Subcutaneous preadipocyte (primary cell): ENCODE data around the gene WFIKKN2. TPM values are rescaled to one million over a fixed set of nuclear protein-coding genes. Genes with fewer than 3 reads are reported as not detected.

Experiments
- small RNA-seq: library from RNA; depleted of rRNA; stranded (forward); fragments of <200 nt; gene quantifications from one replicate; pipeline ENCODE3, GENCODE V24; 2012
- total RNA-seq: library from RNA; depleted of rRNA; stranded (reverse); fragments of >200 nt; gene quantifications from 2 replicates; pipeline ENCODE4 v1.2.3, GENCODE V29; 2012

The WFIKKN2 gene
- not detected in 2 replicates for total RNA-seq

GRCh38 chr17:50835301-50836234 is at the start of gene WFIKKN2:
Gene WFIKKN2, plus strand, starts transcription at chr17:50835586. Its CDS starts 352 bp downstream, at chr17:50835938.

GRCh38 chr17:50866261-50866949 is 31.0 kb downstream of the WFIKKN2 start, which contains the start of gene TOB1:
Gene TOB1, minus strand, starts transcription at chr17:50866354. Its CDS starts 2,337 bp downstream, at chr17:50864017.

Small RNAs within 50 kb of the gene (small RNA-seq; reads per million reads assigned to genes)
- gene AC005921.1: not detected

Other genes with a start within 250 kb of the WFIKKN2 start
- gene ABCC3, start 200.7 kb upstream of the WFIKKN2 start, total RNA-seq: 40.8 and 43.0 TPM in 2 replicates
- gene ANKRD40, start 127.7 kb upstream of the WFIKKN2 start, total RNA-seq: 35.6 and 55.3 TPM in 2 replicates
- gene LUC7L3, start 116.0 kb upstream of the WFIKKN2 start, total RNA-seq: 24.6 and 26.6 TPM in 2 replicates
- not detected in 2 replicates for gene ANKRD40CL, start 68.1 kb upstream of the WFIKKN2 start, total RNA-seq
- gene TOB1, start 30.8 kb downstream of the WFIKKN2 start, total RNA-seq: 8.8 and 13.3 TPM in 2 replicates